ENCODE measurements around the gene LCOR.
"Not testable (repeated sequence)": the region's sequence is repeated elsewhere in the genome, so short reads cannot be mapped to it uniquely, and the experiment has no call there.

LCOR gene

DNA sequence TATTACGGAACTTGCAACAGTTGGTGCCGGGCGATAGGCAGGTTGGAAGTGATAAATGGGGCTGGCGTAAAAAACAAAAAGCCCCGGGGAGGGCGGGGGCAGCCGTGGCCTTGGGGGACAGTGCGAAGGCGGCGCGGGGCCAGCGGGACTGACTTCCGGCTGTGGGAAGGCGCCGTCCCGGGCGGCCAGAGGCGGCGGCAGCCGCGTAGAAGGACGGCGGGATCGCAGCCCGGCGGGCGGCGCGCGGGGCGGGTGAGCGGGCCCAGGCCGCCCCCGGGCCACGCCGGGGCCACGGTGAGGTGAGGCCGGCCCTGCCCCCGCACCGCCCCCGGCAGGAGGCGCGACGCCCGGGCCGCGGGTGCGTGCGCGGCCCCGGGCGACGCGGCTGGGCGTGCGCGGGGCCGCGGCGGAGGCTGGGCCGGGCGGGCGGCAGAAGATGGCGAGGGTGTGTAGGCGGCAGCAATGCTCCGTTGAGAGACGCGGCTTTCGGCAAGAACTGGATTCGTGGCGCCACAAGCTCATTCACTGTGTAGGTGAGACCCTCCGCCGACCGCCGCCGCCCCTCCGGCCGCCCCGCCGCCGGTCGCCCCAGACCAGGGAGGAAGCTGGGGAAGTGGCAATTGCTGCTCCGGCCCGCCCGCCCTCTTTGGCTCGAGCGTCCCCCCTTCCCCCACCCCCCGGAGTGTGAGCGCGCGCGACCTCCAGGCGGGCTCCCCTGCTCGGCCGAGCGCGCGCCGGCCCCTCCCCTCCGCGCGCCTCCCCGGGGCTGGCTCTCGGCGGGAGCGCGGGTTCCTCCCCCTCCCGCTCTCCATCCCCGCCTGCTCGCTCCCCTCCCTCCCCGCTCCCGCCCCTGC, at the start of gene LCOR:
Gene LCOR, plus strand, starts transcription at position 432 of the 854 bp plus-strand sequence. CDS start 116,760 bp downstream, outside the sequence.
- peak; percentile 96 for DNase-seq

DNA sequence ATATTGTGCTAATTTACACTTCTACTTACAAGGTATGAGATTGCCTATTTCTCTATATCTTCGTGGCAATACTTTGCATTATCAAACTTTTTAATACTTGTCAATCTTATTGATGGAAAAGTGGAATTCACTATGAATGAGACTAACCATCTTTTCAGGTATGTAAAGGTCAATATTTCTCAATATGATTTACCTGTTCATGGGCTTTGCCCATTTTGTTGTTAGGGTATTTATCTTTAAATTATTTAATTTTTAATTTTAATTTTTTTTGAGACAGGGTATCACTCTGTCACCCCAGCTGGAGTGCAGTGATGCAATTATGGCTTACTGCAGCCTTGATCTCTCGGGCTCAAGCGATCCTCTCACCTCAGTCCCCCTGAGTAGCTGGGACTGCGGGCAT, 47.8 kb upstream of the LCOR start:
- no peak for DNase-seq

DNA sequence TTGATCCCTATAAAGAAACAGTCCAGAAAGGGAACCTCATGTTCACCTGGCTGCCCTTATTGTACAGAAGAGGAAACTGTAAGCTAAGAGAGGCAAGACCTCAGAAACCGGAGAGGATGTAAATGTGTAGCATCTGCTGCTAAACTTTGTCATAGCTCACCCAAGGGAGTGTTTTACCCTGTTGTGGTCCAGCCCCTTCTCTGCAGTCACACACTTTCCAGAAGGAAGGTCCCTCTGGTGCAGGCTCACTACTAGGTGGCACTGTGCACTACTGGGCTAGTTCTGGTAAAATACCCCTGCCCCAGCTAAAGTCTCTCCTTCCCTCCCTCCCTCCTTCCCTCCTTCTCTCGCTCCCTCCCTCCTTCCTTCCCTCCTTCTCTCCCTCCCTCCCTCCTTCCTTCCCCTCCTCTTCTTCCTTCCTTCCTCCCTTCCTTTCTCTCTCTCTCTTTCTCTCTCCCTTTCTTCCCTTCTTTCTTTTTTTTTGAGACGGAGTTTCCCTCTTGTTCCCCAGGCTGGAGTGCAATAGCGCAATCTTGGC, 42.5 kb upstream of the LCOR start:
- peak; percentile 14 for DNase-seq

DNA sequence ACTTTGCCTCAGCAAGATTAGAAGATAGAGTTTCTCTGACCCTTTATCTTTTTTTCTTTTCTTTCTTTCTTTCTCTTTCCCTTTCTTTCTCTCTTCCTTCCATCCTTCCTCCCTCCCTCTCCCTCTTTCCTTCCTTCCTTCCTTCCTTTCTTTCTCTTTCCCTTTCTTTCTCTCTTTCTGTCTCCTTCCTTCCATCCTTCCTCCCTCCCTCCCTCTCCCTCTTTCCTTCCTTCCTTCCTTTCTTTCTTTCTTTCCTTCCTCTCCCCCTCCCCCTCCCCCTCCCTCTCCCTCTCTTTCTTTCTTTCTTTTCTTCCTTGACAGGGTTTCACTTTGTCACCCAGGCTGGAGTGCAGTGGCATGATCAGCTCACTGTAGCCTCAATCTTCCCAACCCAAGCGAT, 40.2 kb upstream of the LCOR start:
- DNase-seq = no peak

DNA sequence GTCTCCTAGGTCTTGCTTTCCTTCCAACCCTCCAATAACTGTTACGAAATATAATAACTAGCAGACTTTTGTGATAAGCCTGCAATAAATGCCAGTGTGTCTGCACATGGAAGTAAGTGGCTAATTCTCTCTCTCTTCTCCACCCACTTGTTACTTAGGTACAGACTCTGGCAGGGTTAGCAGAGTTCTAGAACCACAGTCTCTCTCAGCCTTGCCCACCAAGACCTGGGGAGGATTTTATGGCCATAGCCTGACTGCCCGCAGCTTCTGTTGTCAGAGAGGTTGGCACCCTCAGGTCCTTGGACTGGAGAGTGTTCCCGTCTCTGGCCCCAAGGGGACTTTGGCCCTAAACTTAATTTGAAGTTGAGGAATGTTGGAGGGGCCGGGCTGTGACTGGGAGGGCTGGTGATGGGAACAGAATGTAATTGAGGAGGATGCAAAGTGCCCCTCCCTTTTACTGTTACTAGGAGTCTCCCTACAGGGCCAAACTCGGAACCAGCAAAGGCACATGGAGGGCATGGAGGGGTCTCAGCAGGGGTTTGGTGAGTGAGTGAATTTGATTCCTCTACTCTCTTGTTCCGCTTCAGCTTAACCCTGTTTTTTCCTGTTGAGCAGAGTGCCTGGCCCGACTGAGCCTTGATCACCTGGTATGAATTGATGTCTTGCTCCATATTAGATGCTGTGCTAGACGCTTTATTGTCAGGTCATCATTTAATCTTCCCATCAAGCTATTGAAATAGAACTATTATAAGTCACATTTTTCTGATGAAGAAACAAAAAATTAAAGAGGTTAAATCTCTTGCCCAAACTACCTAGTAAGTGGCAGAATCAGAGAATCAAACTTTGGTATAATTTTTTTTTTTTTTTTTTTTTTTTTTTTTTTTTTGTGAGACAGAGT, 37.0 kb upstream of the LCOR start:
- DNase-seq = no peak

DNA sequence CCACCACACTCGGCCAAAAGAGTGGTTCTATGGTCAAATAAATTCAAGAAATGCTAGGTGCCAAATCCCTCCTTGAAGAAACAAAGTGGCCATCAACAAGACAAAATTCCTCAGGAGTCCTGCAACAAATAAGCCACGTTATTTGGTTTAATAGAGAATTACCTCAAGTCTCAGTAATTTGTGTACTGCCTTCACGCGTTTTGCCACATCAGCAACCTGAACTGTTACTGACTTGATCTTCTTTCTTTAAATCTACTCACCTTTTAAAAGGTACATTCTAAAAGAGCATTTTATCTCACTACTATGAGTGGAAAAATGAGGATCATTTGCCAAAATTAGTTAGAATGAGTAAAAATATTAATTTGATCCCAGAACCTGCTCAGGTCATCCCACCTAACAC, 34.6 kb upstream of the LCOR start:
- no peak for DNase-seq

DNA sequence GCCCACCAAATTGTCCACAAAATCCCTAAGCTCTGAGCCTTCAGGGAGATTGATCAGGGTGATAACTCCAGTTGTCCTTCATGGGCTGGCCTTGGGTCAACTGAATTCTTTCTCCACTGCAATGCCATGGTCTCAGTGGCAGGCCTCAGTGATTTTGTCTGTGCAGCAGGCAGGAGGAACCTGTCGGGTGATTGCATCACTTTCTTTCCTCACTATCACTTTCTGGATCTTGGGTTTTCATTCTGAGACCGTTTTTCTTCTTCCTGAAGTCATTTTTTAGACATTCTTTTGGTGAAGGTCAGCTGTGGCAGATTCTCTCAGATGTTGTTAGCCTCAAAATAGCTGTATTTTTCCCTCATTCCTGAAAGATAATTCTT, 28.8 kb upstream of the LCOR start:
- peak; percentile 9 for DNase-seq

DNA sequence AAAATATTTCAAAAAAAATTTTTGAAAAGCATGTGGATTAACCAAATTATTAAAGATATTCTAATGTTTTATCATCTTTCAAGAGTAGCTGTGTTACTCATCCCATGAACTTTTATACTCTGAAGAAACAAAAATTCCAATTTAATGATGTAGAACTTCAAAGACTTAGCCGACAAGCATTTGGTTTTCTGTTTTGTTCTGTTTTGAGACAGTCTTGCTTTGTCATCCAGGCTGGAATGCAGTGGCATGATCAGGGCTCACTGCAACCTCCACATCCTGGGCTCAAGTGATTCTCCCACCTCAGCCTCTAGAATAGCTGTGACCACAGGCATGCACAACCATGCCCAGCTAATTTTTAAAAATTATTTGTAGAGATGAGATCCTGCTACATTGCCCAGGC, 17.8 kb upstream of the LCOR start:
- DNase-seq = no peak

DNA sequence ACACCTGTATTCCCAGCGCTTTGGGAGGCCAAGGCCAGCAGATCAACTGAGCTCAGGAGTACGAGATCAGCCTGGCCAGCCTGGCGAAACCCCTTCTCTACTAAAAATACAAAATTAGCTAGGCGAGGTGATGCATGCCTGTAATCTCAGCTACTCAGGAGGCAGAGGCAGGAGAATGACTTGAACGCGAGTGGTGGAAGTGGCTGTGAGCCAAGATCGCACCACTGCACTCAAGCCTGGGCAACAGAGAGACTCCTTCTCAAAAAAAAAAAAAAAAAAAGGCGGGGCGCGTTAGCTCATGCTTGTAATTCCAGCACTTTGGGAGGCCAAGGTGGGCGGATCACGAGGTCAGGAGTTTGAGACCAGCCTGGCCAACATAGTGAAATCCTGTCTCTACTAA, 13.1 kb upstream of the LCOR start:
- DNase-seq = not testable (repeated sequence)

DNA sequence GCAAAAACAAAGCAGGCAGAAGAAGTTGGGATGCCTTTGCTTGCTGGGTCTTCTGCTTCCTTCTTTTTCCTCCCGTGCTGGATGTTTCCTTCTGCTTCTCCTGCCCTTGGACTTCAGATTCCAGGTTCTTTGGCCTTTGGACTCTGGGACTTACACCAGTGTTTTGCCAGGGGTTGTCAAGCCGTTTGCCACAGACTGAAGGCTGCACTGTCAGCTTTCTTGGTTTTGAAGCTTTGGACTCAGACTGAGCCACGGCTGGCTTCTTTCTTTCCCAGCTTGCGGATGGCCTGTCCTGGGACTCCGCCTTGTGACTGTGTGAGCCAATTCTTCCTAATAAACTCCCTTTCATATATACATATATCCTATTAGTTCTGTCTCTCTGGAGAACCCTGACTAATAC, 11.3 kb upstream of the LCOR start:
- no peak for DNase-seq

DNA sequence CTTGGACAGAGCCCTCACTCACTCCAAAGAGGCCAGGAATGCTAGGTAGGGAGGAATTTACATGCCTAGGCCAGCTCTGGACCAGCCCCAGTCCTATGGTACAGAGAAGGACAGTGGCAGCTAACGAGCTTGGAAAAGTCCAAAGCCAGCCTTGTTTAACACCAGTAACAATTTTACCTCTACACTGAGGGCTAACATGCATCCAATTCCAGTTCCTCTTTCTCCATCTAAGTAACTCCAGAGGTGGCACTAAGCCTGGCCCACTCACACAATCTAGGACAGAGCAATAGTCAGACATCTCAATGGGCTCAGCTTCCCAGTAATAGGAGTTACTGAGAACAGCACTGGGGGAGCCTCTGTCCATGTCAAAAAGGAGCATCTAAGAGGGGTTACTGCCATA, 5.7 kb upstream of the LCOR start:
- DNase-seq = no peak

DNA sequence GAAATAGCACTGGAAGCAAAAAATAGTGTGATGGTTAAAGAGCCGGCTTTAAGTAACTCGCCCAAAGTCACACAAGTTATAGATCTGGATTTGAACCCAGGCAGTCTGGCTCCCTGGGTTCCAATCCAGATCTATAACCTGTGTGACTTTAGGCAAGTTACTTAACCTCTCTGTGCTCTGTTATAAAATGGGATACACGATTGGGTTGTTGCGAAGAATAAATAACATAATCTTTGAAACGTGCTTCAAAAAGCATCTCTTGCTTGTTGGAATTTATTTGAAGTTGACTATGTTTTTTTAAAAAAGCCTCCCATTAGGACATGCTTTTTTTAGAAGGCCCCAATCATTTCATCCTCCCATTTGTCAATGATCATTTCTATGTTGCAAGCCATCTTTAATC, 3.5 kb upstream of the LCOR start:
- DNase-seq = no peak

DNA sequence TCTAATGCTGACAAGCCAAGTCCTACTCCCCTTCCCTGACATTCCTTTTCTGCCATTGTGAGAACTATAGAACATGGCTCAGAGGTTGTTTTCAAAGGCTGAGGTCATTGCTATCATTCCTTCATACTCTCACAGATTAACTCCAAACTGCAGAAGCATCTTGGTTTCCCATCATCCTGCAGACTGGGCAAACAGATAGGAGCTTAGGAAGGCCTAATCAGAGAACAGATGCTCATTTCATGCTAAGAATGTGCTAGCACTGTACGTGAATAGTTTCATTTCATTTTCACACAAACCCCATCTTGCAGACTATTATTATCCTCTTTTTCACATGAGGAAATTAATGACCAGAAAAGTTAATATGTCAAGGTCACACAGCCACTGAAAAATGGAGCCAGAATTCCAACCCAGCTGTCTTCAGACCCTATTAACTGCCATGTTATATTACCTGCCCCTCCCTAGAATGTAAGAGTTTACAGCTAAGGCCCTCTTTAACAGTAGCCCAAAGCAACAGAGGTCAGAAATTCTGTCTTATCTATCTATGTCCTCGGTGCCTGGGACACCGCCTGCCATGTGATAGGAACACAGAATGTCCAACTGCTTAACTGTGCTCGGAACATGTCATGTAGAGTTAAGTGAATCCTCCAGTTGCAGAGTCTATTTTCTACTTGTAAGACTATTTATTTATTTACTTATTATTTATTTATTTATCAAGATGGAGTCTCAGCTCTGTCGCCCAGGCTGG, 2.9 kb upstream of the LCOR start:
- DNase-seq = peak; percentile 89

DNA sequence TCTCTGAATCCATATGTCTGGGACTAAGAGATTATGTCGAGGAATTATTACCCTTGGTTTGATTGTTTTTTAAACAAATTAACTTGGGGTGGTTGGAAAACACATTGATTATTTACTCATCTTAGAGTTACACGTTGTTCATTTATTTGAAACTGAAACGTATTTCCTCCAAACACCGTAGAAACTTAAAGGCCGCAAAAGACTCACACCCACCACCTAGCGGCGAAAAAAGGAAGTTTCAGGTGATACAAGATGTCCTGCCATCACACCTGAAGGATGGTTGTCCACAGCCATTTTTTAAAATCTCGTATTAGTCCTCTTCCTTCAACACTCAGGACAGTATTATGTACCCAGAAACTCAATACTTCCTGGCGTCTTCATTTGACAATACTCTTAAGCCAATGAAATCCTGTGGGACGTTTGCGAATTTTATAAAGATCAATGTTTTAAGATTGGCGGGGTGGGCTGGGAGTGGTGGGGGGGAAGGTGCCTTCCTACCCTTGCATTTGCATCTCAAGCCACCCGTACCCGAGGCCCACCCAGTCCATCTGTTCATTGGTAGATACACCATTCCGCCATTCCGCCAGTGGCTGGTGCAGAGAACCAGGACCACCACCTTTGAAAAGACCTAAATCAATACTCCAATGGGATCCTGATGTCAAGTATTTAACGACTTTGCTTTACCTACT, 1.4 kb upstream of the LCOR start:
- peak; percentile 89 for DNase-seq

DNA sequence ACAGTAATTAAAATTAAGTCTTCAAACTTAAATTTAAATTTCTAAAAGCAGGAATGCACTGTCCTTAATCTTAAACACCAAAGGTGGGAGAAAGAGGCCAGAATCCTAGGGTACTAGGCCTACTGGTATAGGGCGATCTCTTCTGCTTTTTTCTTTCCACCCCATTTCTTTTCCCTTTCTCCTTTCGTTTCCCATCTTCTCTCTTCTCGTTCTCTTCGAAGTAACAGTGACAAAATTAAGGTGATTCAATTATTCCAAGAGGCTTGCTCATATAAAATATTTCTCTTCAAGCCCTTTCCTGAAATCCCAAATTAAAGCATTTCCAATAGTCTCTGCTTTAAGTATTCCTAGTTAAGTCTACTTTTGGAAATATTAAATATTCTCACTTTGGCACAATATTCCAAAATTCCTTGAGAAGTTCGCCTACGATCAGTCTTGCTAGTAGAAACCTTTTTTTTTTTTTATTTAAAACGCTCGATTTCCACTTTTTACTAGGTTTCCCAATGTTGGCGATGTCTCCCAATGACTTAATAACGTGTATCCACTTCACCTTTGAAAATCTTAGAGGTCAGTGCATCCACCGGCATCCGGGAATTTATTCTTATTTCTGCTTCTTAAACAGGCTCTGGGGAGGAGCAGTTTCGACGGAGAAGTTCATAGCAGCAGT, 765 bp upstream of the LCOR start:
- DNase-seq = peak; percentile 41

DNA sequence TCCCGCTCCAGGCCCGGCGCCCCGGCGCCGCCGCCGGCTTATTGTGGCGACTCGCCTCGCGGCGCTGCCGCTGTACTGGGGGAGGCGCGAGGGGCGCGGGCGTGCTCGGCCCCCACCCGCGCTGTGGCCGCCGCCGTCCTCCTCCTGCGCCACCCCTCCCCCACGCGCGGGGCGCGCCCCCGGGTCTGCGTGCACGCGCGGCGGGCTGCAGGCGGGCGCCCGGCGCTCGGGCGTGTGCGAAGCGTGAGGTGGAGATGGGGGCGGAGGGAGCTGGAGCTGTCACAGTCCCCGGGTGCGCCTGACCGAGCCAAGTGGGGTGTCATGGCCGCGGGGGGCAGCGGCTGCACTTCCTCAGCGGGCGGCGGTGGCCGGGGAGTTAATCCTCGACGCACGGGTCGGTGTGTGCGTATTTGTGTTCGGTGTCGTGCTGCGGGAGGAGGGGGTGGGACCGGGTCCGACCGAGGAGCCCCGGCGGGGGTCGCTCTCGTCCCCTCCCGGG, 672 bp downstream of the LCOR start:
- DNase-seq = peak; percentile 91

DNA sequence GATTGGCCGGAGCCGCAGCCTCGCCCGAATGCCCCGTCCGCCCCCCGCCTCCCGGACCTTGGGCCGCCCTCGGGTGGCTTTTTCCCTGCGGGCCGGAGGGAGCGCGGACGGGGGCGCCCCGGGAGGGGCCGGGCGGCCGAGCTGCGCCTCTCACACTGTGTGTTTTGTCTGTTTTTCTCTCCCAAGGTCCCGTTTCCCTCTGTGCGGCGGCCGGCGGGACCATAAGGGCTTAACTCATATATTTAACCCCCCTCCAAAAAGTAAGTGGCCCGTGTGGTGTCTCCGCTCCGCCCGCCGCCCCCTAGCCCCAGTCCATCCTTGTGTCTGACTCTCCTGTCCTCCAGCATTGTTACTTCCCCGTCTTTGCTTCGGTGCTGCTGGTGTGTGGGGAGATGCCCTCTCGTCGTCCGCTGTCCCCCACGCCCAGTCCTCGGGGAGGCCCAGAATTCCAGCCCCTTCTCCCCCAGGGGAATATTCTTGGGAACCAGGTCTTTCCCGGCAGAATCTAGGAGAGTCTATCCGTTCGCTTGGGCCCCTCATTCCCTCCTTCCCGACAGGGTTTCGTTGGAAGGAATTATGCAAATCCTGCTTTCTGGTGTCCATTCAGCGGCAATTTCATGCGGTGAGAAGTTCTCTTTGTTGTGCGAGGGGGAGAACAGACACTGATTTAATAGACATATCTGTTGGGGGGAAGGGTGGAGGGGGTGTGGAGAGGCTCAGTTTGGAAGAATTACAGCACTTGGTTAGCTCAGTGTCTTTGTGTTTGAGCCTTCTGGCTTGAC, 1.3 kb downstream of the LCOR start:
- peak; percentile 27 for DNase-seq

DNA sequence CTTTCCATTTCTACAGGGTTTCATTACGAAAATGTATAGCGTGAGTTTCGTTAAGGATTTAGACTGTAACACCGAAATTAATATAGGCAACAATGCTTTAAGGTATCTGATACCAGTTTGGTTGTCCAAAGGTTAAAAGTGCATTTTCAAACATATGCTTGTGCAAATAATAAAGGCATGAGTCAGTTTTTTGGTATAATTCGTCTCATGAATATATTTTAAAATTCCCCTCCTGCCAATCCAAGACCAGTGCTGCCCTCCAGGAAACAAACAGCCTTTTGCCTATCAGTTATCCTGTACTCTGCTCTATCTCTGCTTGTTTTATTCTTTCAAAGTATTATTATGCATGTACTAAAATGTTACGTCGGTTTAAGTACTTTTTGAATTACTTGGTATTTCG, 2.0 kb downstream of the LCOR start:
- DNase-seq = no peak

DNA sequence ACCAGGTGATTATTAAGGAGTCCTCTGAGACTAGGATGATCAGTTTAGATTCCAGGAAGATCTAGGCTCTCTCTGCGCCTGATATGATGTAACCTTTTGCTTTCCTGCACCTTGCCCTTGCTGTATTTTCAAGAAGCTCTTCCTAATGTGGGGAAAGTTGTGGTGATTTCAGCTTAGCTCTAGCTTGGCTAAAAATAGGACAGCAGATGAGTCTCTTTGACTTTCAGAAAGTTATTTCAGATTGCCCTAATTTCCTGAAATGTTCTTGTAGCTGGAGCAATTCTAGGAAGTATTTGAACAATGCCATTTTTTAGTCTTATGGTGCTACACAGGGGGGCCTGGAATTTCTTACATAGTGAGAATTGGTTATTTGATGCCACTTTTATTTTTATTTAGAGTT, 3.8 kb downstream of the LCOR start:
- no peak for DNase-seq

DNA sequence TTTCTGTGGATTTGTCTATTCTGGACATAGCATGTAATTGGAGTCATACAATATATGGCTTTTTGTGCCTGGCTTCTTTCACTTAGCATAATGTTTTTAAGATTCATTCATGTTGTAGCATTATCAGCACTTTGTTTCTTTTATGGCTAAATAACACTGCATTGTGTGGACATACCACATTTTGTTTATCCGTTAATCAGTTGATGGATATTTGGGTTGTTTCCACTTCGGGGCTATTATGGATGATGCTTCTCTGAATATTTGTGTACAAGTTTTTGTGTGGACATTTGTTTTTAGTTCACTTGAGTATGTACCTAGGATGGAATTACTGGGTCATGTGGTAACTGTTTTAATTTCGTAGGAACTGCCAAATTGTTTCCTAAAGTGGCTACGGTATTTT, 6.4 kb downstream of the LCOR start:
- no peak for DNase-seq
